Endothelial cell of hepatic sinusoid (primary cell): ENCODE data around the gene ABCA6.

Source experiments
- in situ Hi-C: cut with HindIII; loops from 2 replicates; pipeline ENCODE4 v1.10.0; 2017; ENCODE audit warnings: low sequenced_read_pairs

The ABCA6 gene

GRCh38 chr17:69143683-69144231 lies 2.1 kb upstream of the ABCA6 start:
- in situ Hi-C loops = no loop called here

- in situ Hi-C loops = no loop called here
Measured at GRCh38 chr17:69143151-69143550, 1.5 kb upstream of the ABCA6 start.

GRCh38 chr17:69142175-69142802 lies 594 bp upstream of the ABCA6 start:
- in situ Hi-C loops = no loop called here

GRCh38 chr17:69134112-69134511 lies 7.6 kb downstream of the ABCA6 start:
- in situ Hi-C loops = no loop called here

GRCh38 chr17:69130627-69131296 lies 10.9 kb downstream of the ABCA6 start:
- in situ Hi-C loops = no loop called here

GRCh38 chr17:69123626-69124025 lies 18.1 kb downstream of the ABCA6 start:
- in situ Hi-C loops = no loop called here

- in situ Hi-C loops = no loop called here
Measured at GRCh38 chr17:69122065-69122464, 19.6 kb downstream of the ABCA6 start.

GRCh38 chr17:69117855-69118784 lies 23.6 kb downstream of the ABCA6 start:
- in situ Hi-C loops = no loop called here

- in situ Hi-C loops = no loop called here
Measured at GRCh38 chr17:69111794-69112193, 29.9 kb downstream of the ABCA6 start.

GRCh38 chr17:69105907-69106730 lies 35.6 kb downstream of the ABCA6 start:
- in situ Hi-C loops = no loop called here

- in situ Hi-C loops = no loop called here
Measured at GRCh38 chr17:69103557-69104233, 38.0 kb downstream of the ABCA6 start.

- in situ Hi-C loops = no loop called here
Measured at GRCh38 chr17:69098625-69099024, 43.1 kb downstream of the ABCA6 start.

GRCh38 chr17:69096541-69096940 lies 45.2 kb downstream of the ABCA6 start:
- in situ Hi-C loops = no loop called here

GRCh38 chr17:69093995-69094394 lies 47.7 kb downstream of the ABCA6 start:
- in situ Hi-C loops = no loop called here

GRCh38 chr17:69093279-69093789 lies 48.4 kb downstream of the ABCA6 start:
- in situ Hi-C loops = no loop called here

GRCh38 chr17:69090365-69090764 lies 51.3 kb downstream of the ABCA6 start:
- in situ Hi-C loops = no loop called here

GRCh38 chr17:69088643-69089200 lies 53.0 kb downstream of the ABCA6 start:
- in situ Hi-C loops = no loop called here

GRCh38 chr17:69086641-69087040 lies 55.1 kb downstream of the ABCA6 start:
- in situ Hi-C loops = no loop called here

- in situ Hi-C loops = no loop called here
Measured at GRCh38 chr17:69084911-69085310, 56.8 kb downstream of the ABCA6 start.
